Activated naive CD4-positive, alpha-beta T cell treated with anti-CD3 and anti-CD28 coated beads for 36 hours (primary cell): ENCODE measurements around the gene JAKMIP1. TPM values are rescaled to one million over a fixed set of nuclear protein-coding genes. Genes with fewer than 3 reads are reported as not detected.
A peak's percentile ranks its signal among the peaks of the same experiment; 100 is the strongest.

ENCODE experiments used
- CTCF ChIA-PET: fragments of 350-600 bp; sonication (Branson Sonifier 250); formaldehyde crosslinking; loops from one replicate; lab custom pipeline; 2021; ENCODE audit warnings: antibody characterized with exemption; lab: Charles Lee
- DNase-seq: peaks from one replicate; pipeline ENCODE4 v3.0.0-alpha.2; 2020
- H3K27ac Mint-ChIP-seq: one replicate; pipeline ENCODE4 v1.8.0; 2021; ENCODE audit warnings: mild to moderate bottlenecking, mixed read lengths
- H3K27me3 Mint-ChIP-seq: one replicate; pipeline ENCODE4 v1.8.0; 2021; ENCODE audit warnings: low read depth, mixed read lengths
- H3K36me3 Mint-ChIP-seq: one replicate; pipeline ENCODE4 v1.8.0; 2021; ENCODE audit warnings: low read depth, mixed read lengths
- H3K4me1 Mint-ChIP-seq: one replicate; pipeline ENCODE4 v1.8.0; 2021; ENCODE audit warnings: low read depth, mixed read lengths
- H3K4me3 Mint-ChIP-seq: one replicate; pipeline ENCODE4 v1.8.0; 2021; ENCODE audit warnings: mild to moderate bottlenecking, moderate library complexity, mixed read lengths
- H3K9me3 Mint-ChIP-seq: one replicate; pipeline ENCODE4 v1.8.0; 2021; ENCODE audit warnings: mixed read lengths
- intact Hi-C: fragments of 100-400 bp; cut with micrococcal nuclease; formaldehyde crosslinking; loops from one replicate; pipeline ENCODE4 v1.15.1; 2023
- total RNA-seq, 2 experiments: library from RNA; stranded (reverse); gene quantifications; one replicate each; pipeline ENCODE4 v1.2.3, GENCODE V29; 2021

The JAKMIP1 gene
- total RNA-seq, 2 experiments from 2014 or later = 0.27 to 0.50 TPM

DNA sequence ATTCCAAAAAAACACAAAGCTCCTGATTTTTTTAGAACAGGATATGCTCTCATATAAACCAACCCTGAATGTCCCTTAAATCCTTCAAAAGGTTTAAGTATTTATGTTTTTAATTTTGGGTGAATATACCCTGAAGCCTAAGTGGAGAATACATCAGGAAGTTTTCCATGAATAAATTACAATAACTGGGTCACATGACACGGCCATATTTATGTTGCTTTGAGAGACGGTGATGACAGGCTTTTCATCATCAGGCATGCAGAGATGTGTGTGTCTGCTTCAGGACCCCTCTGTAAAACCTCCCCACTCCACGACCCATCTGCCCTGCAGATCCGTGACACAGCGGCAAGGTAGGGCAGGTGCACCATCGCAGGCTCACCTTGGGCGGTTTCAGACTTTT is 121.8 kb downstream of the JAKMIP1 start:
- no peak overlapping the region for H3K4me3 Mint-ChIP-seq
- no peaks in the 10 kb centered on the region for H3K27me3 Mint-ChIP-seq
- H3K9me3 Mint-ChIP-seq = no peaks in the 10 kb centered on the region
- intact Hi-C loops = no loop called here
- H3K36me3 Mint-ChIP-seq = no peaks in the 10 kb centered on the region
- DNase-seq = no peak
- H3K4me1 Mint-ChIP-seq = no peaks in the 10 kb centered on the region
- CTCF ChIA-PET = no interaction called here
- H3K27ac Mint-ChIP-seq = no peak overlapping the region

DNA sequence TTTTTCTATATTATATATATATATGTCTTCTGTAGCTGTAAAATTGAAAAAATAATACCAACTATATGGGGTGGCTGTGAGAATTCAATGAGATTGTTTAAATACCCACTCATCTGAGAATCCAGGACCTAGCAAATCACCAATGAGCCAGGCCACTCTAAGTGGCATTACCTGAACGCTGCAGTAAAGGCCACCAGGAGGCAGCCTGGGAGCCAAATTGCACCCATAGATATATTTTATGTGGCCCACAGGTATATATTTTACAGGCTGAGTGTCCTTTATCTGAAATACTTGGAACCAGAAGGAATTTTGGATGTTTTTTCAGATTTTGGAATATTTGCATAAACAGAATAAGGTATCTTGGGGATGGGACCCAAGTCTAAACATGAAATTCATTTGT is 124.0 kb downstream of the JAKMIP1 start:
- Mint-ChIP-seq H3K36me3 (no peaks in the 10 kb centered on the region), H3K4me3 (no peak overlapping the region), H3K4me1 (no peaks in the 10 kb centered on the region), H3K27me3 (no peaks in the 10 kb centered on the region), H3K27ac (no peak overlapping the region), H3K9me3 (no peaks in the 10 kb centered on the region)
- DNase-seq = peak; percentile 6
- intact Hi-C loops = no loop called here
- CTCF ChIA-PET = no interaction called here

DNA sequence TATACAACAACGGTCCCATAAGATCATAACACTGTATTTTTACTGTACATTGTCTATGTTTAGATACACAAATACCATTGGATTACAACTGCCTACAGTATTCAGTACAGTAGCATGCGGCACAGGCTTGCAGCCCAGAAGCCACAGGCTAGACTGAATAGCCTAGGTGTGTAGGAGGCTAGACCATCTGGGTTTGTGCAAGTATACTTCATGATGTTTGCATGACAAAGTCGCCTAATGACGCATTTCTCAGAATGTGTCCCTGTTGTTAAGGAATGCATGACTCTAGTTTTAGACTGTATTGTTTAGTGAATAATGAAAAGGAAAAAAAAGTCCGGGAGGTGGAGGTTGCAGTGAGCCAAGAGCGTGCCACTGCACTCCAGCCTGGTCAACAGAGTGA is 125.6 kb downstream of the JAKMIP1 start:
- CTCF ChIA-PET = interaction anchor here (0.6 kb wide), 1 partner anchor 134 kb away, joined by 3 read pairs; no protein-coding TSS in a partner anchor
- Mint-ChIP-seq H3K27me3 (peaks cover under 1% of the 10 kb centered on the region), H3K4me3 (no peak overlapping the region), H3K27ac (no peak overlapping the region), H3K4me1 (no peaks in the 10 kb centered on the region), H3K36me3 (no peaks in the 10 kb centered on the region), H3K9me3 (no peaks in the 10 kb centered on the region)
- intact Hi-C loops = no loop called here
- no peak for DNase-seq

DNA sequence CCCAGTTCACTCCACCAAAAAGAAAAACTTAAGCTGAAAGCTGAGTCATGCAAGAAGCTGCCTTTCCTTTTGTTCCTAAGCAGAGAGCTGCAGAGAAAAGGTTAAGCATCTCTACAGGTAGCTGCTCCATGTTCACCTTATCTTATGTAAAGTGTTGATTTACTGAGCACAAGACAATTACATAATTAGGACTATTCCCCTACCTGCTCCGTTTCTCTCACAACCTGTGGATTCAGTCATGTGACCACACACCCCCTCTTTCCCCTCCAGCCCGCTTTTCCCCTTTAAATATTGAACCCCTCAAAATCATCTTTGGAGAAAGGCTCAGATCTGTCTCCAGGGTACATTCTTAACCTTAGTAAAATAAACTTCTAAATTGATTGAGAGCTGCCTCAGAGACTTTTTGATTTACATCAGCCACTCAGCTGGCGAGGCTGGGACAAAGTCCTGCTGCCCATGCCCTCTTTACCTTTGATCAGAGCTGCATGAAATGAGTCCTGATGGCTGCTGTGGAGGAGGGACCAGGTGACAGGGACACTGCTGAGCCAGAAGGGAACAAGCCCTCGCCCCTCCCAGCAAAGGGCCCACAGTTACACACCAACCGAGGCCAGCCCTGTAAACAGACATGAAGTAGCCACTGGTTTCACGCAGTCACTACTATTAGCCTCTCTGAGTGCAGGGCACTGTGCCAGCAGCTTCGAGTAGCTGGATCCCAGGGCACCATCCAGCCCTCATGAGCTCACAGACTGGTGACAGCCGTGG is 128.2 kb downstream of the JAKMIP1 start:
- CTCF ChIA-PET = no interaction called here
- Mint-ChIP-seq H3K9me3 (no peaks in the 10 kb centered on the region), H3K4me1 (no peaks in the 10 kb centered on the region), H3K36me3 (no peaks in the 10 kb centered on the region), H3K27ac (no peak overlapping the region), H3K4me3 (no peak overlapping the region), H3K27me3 (peaks cover 12% of the 10 kb centered on the region)
- intact Hi-C loops = no loop called here
- no peak for DNase-seq

DNA sequence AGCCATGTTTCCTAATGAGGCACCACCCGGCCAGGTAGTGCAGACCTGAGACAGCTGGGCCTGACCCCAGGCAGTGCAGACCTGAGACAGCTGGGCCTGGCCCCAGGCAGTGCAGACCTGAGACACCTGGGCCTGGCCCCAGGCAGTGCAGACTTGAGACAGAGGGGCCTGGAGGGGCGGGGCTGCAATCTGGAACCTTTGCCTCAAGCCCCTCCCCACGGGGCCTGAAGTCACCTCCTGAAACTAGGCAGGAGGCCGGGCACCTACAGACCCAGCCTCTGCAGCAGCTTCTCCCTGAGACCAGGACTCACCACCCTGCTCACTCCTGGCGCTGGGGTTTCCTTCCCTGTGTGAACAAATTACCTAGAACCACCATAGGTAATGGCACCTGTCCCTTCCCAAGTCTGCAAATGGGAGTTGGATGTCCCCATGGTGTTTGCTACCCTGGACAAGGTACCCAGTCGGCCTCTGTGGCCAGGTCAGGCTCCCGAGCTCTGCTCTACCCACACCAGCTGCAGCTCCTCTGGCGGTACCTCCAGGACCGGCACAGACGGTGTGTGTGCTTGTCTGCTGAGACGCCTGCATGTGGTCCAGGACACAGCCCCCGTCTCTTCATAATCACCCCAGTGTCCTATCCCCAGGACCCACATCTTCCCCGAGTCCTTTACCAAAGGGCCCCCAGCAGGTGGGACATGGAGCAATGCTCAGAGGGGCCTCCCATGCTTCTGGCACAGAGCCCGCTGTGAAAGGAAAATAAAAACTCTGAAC is 129.0 kb downstream of the JAKMIP1 start:
- Mint-ChIP-seq H3K9me3 (no peaks in the 10 kb centered on the region), H3K4me3 (no peak overlapping the region), H3K27ac (no peak overlapping the region), H3K4me1 (no peaks in the 10 kb centered on the region), H3K36me3 (no peaks in the 10 kb centered on the region), H3K27me3 (peaks cover 18% of the 10 kb centered on the region)
- CTCF ChIA-PET = no interaction called here
- no peak for DNase-seq
- intact Hi-C loops = no loop called here

DNA sequence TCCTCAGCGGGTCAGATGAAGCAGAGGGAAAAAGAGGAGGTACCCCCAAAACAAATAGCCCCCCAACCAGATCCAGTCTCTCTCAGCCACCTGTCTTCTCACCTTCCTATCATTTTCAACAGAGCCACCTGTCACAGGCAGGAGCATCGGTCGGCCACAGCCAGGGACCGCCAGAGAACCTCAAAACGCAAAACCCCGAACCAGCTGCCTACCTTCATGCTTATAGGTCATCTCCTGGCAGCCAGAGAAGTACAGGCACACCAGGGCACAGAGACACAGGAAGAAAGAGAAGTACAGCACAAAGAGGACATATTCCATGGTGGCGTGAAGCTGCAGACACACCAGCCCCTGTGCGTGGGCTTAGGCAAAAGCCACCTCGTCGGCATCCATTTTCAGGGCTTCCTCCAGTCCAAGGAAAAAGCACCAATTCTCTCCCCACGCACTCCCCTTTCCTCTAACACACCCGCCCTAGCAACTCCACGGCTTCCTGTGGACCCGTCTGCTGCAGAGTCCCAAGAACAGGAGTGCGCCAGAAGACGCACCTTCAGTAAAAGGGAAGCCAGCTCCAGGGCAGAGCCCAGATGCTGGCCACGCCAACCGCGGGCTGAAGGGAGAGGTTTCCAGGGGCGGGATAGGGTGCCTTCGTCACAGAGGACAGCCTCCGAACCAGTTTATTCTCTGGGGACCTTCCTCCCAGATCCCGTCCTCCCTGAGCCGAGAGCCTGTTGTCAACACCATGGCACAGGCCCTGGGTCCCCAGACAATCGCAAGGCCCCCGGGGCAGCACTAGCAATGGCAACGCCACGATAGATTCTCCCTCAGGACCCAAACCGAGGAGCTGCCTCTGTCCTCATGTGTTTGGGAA is 130.3 kb downstream of the JAKMIP1 start:
- no peak for DNase-seq
- no peaks in the 10 kb centered on the region for H3K4me1 Mint-ChIP-seq
- H3K4me3 Mint-ChIP-seq = no peak overlapping the region
- H3K27ac Mint-ChIP-seq = no peak overlapping the region
- intact Hi-C loops = no loop called here
- peaks cover 19% of the 10 kb centered on the region for H3K27me3 Mint-ChIP-seq
- CTCF ChIA-PET = no interaction called here
- no peaks in the 10 kb centered on the region for H3K36me3 Mint-ChIP-seq
- H3K9me3 Mint-ChIP-seq = no peaks in the 10 kb centered on the region

DNA sequence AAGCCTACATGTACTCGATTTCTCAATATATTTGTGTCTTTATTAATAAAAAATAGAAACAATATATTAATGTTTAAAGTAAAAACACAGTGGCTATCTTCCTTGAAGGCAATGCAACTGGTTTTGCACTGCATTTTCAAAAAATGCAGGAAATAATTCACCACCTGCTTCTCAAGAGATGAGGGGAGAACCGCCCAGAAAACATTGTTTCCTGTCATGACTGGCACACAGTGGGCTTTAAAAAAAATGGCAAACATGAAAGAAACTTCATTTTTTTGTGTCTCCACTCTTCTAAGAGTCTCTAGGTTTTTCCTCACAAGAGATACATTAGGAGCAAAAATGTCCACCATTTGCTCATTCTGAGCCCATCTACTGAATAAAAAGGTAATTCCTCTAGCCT is 131.4 kb downstream of the JAKMIP1 start:
- H3K27ac Mint-ChIP-seq = no peak overlapping the region
- H3K27me3 Mint-ChIP-seq = peaks cover 19% of the 10 kb centered on the region
- H3K4me1 Mint-ChIP-seq = no peaks in the 10 kb centered on the region
- H3K4me3 Mint-ChIP-seq = no peak overlapping the region
- CTCF ChIA-PET = interaction anchor here (0.7 kb wide), 1 partner anchor 1490 kb away, joined by 3 read pairs; no protein-coding TSS in a partner anchor
- no peaks in the 10 kb centered on the region for H3K9me3 Mint-ChIP-seq
- H3K36me3 Mint-ChIP-seq = no peaks in the 10 kb centered on the region
- DNase-seq = no peak
- intact Hi-C loops = no loop called here

DNA sequence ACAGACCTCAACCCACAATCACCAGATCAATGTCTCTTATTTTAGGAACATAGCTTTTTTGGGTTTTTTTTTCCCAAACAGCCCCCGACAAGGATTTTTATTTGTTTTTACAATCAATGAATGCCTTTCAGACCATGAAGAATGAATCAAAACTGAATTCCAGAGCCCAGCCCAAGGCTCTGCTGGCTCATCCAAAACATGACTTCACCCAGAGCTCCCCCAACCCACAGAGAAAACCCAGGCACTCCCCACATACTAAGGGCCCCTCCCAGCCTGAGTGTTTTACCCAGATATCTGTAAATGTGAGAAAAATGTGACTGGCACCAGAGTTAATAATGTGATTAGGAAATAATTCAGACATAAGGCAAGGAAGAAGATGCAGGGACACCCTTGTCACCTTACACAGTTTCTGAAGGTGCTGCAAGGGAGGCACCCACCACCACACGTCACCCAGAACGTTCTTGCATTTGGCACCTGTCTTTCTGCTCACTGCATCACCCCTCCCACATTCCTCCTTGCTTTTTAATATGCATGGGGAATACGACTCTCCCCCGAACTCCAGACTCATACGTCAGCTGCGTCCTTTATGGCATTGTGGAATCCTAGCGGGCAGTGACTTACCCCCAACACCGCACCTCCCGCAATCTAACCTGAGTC is 134.3 kb downstream of the JAKMIP1 start:
- Mint-ChIP-seq H3K4me3 (no peak overlapping the region), H3K4me1 (no peaks in the 10 kb centered on the region), H3K9me3 (no peaks in the 10 kb centered on the region), H3K27me3 (peaks cover 19% of the 10 kb centered on the region), H3K27ac (no peak overlapping the region), H3K36me3 (no peaks in the 10 kb centered on the region)
- no peak for DNase-seq
- intact Hi-C loops = no loop called here
- CTCF ChIA-PET = no interaction called here

DNA sequence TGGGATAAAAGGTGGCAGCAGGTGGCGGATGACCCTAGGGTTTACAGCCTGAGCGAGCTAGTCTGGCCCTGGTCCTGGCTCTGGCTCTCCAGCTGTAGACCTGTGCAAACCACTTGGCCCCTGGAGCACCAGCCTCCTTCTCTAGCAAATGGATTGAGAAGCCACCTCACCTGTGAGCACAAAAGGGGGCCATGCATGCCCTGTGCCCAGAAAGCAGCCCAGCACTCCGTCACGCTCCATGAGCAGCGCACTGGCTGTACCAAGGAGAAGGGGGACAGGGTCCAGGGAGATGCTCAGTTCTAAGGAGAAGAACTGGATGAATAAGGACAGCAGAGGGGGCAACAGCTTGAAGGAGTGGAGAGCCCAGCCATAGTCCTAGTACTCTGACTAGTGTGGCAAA is 135.2 kb downstream of the JAKMIP1 start:
- no peak for DNase-seq
- CTCF ChIA-PET = no interaction called here
- H3K27ac Mint-ChIP-seq = no peak overlapping the region
- H3K36me3 Mint-ChIP-seq = no peaks in the 10 kb centered on the region
- H3K4me3 Mint-ChIP-seq = no peak overlapping the region
- H3K9me3 Mint-ChIP-seq = no peaks in the 10 kb centered on the region
- intact Hi-C loops = no loop called here
- H3K4me1 Mint-ChIP-seq = no peaks in the 10 kb centered on the region
- H3K27me3 Mint-ChIP-seq = peaks cover 19% of the 10 kb centered on the region

DNA sequence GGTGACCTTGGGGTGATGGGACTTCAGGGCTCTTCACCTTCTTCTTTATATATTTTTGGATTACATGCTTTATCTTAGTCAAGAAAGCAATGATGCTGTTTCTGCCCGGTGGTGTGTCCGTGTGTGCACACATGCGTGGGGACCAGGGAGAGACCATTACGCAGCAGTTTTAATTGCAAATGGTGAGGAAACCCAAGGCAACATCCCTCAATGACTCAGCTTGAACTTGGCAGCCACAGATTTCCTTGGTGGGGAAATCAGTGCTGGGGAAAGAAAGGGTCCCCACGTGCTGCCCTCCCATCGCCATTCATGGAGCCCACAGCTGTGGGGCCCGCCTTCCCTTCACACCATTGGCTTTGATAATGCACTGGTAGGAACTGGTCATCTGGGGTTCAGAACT is 136.0 kb downstream of the JAKMIP1 start:
- no peaks in the 10 kb centered on the region for H3K36me3 Mint-ChIP-seq
- peaks cover 16% of the 10 kb centered on the region for H3K27me3 Mint-ChIP-seq
- H3K9me3 Mint-ChIP-seq = no peaks in the 10 kb centered on the region
- intact Hi-C loops = no loop called here
- H3K4me3 Mint-ChIP-seq = no peak overlapping the region
- H3K4me1 Mint-ChIP-seq = no peaks in the 10 kb centered on the region
- no peak for DNase-seq
- no peak overlapping the region for H3K27ac Mint-ChIP-seq
- CTCF ChIA-PET = no interaction called here

DNA sequence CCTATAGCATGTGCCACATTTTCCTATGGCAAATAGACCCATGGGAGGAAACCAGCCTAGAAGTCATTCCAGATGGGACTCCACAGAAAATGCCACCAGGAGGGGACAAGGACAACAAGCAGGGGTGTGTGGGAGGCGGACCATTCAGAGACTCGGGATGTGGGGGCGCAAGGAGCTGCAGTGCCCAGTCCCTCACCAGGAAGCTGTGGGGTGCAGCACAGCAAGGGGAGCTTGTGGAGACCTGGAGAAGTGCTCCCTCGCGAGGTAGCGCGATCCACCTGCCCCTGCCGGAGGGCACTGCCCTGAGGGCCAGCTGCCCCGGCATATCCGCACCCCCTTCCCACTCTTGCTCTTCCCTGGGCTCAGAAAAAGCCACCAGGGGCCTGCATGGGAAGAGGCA is 136.7 kb downstream of the JAKMIP1 start:
- Mint-ChIP-seq H3K9me3 (peaks cover 7% of the 10 kb centered on the region), H3K36me3 (no peaks in the 10 kb centered on the region), H3K4me3 (no peak overlapping the region), H3K27me3 (peaks cover 13% of the 10 kb centered on the region), H3K27ac (no peak overlapping the region), H3K4me1 (no peaks in the 10 kb centered on the region)
- CTCF ChIA-PET = no interaction called here
- intact Hi-C loops = no loop called here
- DNase-seq = no peak

DNA sequence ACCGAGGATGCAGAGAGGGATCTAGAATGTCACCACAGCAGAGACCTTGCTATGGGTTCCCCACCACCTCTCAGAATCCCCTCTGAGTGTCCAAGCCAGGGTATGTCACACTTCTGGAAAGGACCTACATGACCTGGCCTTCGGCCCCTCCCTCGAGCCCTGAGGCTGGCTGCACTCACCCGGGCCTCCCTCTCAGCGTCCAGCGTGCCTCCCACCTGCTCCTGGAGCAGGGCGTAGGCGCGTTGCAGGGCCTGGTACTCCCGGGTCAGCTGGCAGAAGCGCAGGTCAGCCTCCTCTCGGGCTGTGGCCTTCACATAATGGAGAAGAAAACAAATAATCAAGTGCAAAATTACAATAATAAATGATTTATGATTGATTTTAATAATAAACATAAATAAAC is 138.2 kb downstream of the JAKMIP1 start:
- CTCF ChIA-PET = no interaction called here
- no peak overlapping the region for H3K27ac Mint-ChIP-seq
- no peak overlapping the region for H3K4me3 Mint-ChIP-seq
- peaks cover 6% of the 10 kb centered on the region for H3K27me3 Mint-ChIP-seq
- no peak for DNase-seq
- peaks cover 12% of the 10 kb centered on the region for H3K9me3 Mint-ChIP-seq
- H3K4me1 Mint-ChIP-seq = no peaks in the 10 kb centered on the region
- no peaks in the 10 kb centered on the region for H3K36me3 Mint-ChIP-seq
- intact Hi-C loops = no loop called here
